ENCODE measurements around the gene ROR2.
"Not testable (repeated sequence)": the region's sequence is repeated elsewhere in the genome, so short reads cannot be mapped to it uniquely, and the experiment has no call there.

Gene ROR2

DNA sequence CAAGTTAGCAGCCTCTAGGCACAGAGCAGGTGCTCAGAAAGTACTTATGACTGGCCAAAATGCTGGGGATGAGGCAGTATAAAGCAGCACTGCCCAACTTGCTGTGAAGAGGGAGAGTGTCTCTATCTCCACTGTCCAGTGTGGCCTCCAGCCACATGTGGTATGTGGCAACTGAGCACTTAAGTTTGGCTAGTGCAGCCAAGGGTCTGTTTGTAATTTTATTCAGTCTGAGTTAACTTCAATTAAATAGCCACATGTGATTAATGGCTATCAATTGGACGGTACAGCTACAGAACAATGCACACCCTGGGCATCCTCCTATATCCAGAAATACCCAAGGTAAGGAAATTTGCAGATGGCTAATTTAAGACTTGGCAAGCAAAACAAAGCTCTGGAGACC is 26.9 kb downstream of the ROR2 start:
- no peak for DNase-seq (ENCODE audit: low read depth in 3 of 3)

DNA sequence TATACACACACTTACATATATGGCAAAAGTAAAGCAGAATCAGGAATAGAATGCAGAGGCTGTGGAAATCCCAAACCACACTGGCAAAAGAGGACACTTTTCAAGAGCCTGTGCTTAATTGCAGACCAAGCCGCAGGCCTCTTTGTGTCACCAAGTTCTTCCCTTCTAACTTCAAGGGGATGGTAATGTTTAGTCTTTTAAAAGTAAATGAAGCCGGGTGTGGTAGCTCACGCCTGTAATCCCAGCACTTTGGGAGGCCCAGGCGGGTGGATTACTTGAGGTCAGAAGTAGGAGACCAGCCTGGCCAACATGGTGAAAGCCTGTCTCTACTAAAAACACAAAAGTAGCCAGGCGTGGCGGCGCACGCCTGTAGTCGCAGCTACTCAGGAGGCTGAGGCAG is 28.7 kb downstream of the ROR2 start:
- DNase-seq (ENCODE audit: low read depth in 3 of 3): no peak

DNA sequence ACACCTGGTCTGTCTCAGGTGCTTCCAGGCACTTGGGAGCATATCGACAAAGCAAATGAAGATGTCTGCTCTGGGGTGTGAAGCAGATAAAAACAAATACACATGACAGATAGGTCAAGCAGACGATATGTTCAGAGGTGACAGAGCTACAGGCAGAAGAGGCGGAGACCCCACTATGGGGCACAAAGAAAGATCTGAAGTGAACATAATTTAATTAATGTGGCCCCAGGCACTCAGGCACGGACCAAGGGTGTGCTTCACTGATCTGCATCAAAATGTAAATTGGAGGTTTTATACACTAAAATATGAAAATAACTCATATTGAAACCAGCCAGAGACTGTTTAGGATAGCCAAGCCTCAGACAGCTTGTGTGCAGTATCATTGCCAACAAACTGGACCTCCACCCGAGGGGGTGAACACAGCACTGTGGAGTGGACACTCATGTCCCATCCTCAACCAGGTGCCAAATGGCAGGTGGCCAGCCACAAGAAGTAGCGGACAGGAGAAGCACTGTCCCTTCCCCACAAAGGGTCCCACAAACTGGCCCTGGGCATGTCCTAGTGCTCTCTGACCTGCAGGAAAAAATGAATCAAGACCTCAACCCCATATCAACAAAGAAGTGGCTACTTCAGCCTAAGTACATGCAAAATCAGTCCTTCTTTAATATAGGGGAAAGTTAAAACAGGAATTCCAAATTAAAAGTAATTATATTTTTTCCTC is 29.2 kb downstream of the ROR2 start:
- DNase-seq (ENCODE audit: low read depth in 3 of 3): no peak

DNA sequence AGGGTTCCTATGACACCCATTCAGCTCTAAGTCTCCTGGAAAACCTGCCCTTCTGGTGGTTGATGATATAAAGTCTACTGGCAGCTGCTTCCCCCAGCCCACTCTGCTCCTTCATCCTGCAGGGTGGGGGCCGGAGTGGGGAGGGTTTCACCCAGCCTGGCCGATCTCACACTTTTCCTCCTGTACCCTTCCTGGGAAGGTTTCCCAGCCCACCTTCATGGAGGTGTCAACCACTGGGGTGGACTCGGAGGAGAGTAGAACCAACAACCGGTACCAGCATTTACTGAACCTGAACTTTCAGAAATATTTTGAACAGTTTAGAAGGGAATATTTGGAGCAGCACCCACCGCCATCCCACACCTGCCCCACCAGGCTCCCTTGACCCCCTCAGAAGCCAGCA is 30.4 kb downstream of the ROR2 start:
- DNase-seq (ENCODE audit: low read depth in 3 of 3): no peak

DNA sequence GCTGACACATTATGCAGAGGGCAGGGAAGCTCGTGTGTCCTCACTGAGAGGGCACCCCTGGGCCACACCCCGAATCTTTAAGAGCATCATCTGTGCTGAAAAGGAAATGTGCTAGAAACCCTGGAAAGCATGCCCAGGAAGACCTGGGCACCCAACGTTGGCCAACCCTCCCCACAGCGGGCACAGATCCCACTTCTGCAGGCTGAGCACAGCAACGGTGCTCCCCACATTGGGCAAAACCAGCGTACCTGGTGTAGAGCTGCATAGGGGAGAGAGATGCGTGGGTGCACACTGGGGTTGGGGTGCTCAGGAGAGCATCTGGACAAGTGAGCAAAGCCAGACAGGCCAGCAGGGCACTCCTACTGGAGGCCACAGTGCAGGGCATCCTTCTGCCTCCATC is 32.6 kb downstream of the ROR2 start:
- DNase-seq (ENCODE audit: low read depth in 3 of 3): no peak

DNA sequence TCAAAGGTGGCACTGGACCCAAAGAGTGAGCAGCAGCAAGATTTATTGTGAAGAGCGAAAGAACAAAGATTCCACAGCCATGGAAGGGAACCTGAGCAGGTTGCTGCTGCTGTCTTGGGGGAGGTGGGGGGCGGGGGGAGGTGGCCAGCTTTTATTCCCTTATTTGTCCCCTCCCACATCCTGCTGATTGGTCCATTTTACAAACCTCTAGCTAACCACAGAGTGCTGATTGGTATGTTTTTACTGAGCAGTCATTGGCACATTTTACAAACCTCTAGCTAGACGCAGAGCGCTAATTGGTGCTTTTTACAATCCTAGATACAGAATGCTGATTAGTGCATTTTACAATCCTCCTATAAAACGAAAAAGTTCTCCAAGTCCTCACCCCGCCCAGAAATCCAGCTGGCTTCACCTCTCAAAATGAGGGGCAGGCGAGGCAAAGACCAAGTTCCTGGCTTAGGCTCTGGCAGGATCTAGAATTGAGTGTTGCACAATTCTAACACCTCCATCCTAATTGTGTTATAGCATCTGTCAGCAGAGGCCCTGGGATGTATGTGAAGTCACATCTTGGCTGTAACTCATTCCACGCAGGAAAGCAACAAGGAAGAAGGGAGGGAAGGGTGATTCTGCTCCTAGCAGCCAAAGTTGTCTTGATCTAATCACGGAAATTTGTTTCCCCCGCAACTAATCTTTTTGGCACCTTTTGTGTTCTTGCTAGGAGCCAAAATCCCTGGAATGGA is 34.3 kb downstream of the ROR2 start:
- no peak for DNase-seq (ENCODE audit: low read depth in 3 of 3)

DNA sequence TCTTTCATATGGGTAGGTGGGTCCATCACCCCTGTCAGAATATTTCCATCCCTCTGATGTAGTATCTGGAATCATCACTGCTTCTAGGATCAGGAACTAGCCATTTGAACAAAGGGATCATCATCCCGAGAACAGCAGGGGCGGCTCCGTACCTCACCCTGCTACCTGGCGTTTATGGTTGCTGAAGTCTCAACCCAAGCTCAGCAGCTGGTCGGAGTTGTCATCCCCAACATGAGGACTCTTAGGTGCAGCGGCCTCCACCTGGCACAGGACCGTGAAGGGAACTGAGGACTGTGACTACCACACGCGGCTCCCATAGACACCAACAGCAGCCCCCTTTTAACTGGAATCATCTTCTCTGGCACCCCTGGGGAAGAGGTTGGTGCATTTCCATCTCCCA is 35.1 kb downstream of the ROR2 start:
- no peak for DNase-seq (ENCODE audit: low read depth in 3 of 3)

DNA sequence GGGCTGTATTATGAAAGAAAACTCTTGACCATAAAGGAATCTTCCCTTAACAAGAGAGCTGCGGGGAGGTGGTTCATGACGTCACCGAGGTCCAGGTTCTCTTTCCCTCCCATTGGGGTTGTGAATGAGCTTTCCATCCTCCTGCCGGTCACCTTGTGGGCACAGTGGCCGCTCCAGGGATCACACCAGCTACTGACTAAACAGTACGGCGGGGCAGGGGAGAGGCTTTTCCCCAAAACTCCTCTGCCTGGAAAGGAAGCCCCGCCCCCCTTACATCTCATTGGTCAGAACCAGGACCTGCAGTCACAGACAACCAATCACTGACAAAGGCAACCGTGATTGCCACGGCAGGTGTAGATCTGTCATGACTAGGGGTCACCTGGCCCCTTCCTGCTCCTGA is 35.6 kb downstream of the ROR2 start:
- no peak for DNase-seq (ENCODE audit: low read depth in 3 of 3)

DNA sequence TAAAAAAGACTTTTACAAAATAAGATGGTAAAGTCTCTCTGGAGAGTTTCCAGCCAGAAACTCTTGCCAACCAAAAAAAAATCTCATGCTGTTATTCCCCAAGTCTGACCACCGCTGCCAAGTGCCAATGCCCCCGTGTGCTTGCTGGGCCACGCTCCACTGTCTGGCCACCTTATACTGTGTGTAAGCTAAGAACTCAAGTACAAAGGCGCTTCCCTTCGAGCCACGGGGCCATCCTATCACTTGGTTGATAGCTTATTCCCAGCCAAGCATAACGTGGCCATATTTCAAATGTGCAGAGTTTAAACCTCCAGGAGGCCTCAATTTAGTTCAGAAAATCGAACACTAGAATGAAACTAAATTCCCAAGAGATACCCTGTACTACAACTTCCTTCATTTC is 36.0 kb downstream of the ROR2 start:
- no peak for DNase-seq (ENCODE audit: low read depth in 3 of 3)

DNA sequence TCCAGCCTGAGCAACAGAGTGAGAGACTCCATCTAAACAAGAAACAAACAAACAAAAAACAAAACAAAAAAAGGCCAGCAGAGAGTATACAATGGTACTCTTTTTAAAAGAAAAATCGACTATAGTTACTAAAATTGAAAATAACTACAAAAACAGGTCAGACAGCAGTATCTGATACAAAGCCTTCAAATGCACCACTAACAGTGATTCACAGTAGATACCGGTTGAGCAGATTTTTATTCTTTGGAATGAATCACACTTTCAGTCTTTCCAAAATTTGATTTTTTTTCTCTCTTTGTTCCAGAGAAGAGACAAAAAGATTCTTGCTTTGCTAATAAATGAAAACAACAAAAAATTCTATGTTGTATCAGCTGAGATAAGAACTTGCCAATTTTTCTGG is 36.9 kb downstream of the ROR2 start:
- no peak for DNase-seq (ENCODE audit: low read depth in 3 of 3)

DNA sequence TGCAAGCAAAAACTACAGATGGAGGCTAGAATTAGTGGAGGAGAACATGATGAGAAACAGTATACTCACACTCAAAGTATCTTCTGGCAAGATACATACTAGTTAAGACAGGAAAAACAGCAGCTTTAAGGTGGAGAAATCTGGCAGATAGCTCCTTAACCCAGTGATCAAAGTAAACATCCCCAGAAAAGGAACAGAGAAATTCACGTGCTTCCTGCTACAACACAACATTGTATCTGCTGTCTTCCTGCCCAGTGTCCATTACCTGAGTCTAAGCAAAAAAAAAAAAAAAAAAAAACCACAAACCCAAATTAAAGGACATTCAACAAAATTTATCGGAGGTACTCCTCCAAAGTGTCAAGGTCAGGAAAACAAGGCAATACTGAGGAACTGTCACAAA is 38.4 kb downstream of the ROR2 start:
- DNase-seq (ENCODE audit: low read depth in 3 of 3): no peak

DNA sequence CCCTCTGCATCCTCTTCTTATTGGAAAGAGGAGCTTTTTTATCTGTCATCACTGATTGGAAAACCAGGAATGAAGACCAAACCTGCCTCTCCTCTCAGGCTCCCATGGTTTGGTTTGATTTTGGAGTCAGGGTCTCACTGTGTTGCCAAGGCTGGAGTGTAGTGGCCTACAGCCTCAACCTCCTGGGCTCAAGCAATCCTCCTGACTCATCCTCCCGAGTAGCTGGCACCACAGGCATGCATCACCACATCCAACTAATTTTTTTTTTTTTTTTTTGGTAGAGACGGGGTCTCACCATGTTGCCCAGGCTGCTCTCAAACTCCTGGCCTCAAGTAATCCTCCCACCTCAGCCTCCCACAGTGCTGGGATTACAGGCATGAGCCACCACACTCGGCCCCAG is 40.8 kb downstream of the ROR2 start:
- not testable (repeated sequence) for DNase-seq (ENCODE audit: low read depth in 3 of 3)

DNA sequence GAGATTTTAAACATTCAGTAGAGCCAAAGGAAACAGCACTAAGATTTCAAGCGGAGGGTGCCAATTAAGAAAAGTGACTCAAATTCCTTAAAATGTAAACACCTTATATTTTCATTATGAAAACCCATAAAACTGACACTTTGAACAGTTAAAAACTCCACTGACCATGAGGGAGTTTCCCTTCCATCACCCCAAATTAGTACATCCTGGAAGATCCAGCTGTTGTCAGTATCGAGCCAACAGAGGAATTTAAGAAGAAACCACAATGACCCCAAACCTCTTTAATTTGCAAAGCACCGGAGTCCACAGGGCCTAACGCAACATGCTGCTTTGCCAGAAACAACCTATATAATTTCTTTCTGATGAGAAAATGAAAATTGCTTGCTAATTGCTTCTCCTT is 41.3 kb downstream of the ROR2 start:
- no peak for DNase-seq (ENCODE audit: low read depth in 3 of 3)

DNA sequence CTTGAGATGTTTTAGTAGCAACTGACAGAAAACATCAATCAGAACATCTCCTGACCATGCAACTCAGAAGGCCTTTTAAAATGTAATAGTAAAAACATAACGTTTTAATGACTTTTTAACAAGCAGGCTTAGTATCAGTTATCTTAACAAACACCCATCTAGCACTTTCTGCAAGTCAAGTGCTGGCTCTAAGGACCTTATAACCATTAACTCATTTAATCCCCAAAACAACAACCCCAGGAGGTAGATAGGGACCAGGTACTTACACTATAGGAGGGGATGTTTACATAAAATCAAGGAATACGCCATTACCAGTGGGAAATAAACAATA is 41.8 kb downstream of the ROR2 start:
- no peak for DNase-seq (ENCODE audit: low read depth in 3 of 3)

DNA sequence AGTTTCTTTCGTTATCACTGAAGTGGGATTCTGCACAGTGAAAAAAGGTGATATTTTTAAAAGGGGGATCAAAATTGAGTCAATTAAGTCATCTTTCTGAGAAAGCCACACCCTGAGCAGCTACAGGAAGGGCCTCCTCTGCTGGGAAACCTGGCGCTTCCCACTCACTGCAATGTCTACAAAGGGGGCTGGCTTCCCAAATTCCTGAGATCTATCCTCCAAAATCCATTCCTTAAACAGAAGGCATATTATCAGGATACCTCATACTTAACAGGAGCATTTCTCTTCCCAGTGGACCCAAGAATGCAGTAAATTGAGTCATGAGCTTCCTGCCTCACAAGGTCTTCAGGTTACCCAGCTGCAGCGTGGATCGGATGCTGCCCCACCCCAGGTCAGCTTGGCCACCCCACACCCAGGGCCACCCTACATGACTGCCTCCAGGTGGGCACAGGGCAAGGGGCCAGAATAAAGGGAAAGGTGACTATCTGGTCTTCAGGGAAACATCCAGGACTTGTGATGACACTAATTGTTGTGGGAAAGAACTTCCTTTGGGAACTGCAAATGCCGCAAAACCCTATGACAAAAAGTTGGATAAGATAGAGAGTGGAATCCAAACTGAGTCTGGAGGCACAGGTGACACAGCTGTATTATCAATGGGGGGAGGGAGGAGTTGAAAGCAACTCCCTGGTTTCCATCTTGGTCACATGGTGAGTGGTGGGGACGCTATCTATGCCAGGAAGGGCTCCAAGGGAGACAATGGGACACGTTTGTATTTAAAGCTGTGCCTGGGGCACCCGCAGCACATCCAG is 42.3 kb downstream of the ROR2 start:
- no peak for DNase-seq (ENCODE audit: low read depth in 3 of 3)

DNA sequence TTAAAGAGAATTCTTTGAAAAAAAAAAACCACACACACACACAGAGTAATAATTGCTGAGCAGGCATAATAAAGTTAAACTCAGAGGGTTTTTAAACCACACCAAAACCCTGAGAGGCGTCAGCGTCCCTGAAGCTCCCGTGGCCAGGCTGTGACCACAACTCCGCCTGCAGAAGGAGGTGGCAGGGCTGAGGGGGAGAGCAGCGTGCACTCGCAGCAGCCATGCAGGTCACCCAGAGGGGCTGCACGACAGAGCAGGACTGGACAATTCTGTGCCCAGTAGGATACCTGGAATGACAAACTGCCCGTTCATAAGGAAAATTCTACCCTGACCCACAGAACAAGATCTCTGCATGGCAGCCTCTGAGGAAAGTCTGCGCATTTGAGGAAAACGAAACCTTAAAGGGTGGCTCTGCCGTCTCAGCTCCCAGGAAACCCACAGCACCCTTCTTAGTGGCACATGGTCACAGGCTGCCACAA is 44.0 kb downstream of the ROR2 start:
- DNase-seq (ENCODE audit: low read depth in 3 of 3): peak in 1 of 3 experiments; percentile 4

DNA sequence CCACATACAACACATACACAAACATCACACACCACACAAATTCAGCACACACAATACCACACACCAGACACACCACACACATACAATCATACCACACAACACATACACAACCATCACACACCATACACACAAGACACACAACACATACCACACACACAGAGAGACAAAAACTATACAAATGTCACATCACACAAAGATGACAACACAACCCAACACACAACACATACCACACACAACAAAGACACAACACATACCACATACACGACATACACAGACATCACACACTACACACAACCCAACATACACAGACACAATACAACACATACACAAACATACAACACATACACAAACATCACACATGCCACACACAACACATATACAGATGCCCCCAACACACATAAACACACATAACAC is 44.8 kb downstream of the ROR2 start:
- no peak for DNase-seq (ENCODE audit: low read depth in 3 of 3)

DNA sequence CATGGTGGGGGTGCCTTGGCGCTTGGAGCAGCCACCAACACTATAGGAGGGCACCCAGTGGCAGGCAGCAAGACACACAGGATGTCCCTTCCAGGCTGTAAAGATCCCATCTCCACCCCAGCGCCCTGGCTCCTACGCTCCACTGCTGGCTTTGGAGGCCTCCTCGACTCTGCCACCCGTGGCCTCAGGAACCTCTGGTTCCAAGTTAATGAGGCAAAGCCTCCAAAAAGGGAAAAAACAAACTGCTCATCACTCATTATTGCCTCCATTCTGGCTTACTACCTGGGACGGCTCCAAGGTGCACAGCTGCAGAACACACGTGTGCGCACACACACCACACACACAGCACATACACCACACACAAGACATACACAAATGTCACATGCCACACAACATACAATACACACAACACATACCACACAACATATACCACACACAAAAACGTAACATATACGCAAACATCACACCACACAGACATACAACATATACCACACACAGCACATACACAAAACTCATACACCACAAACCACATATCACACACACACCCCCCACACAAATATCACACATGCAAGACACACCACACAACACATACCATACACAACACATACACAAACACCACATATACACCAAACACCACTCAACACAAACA is 45.3 kb downstream of the ROR2 start:
- no peak for DNase-seq (ENCODE audit: low read depth in 3 of 3)

DNA sequence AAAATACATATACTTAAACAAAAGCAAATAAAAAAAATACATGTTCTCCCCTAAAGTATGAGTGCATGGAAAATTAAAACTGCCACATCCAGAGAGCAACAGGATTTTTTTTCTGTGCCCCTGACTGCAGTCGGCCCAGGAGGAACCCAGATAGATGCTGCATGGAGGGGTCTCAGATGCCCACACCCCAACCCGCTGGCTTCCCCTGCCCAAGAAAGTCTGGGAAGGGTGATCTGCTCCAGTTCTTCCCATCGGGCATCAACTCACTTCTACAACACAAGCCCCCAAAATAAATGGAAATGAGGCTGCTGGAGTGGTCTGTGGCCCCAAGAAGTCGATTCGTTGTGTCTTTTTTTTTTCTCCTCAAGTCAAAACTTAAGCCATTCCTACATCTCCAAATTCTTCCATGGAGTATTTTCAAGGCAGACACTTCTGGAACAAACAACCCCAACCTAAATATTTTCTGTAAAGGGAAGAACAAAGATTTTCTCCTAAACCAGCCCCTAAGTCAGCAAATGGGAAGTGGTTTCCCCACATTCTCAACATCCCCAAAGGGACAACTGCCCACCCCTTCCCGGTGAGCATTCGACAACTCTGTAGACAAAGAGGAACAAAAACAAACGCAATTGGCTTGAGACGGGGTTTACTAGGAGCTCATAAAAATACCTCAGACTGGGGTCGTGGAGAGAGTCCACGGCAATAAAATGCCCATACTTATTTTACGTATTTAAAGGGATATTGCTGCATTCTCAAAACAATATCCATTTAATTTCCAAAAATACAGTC is 46.7 kb downstream of the ROR2 start:
- no peak for DNase-seq (ENCODE audit: low read depth in 3 of 3)

DNA sequence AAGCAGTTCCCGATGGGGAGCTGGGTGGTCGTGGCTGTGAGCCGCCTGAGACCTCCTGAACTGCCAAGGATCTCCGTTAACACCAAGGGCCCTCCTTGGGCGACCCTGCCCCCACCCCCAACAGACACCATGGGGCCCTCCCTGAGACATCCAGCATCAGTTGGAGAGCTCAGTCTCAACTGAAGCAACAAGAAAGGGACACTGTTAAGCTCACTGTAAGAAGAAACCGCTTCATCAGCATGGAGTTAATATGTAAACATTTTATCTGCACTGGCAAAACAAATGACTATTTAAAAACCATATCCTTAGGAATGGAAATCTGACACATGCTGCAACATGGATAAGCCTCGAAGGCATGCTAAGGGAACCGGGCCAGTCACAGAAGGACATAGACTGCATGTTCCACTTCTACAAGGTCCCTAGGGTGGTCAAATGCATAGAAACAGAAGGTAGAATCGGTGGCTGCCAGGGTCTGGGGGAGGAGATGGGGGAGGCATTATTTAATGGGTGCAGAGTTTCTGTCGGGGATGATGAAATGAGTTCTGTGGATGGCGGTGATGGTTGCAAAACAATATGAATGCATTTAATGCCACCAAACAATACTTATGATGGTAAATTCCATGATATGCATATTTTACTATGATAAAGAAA is 47.4 kb downstream of the ROR2 start:
- no peak for DNase-seq (ENCODE audit: low read depth in 3 of 3)

DNA sequence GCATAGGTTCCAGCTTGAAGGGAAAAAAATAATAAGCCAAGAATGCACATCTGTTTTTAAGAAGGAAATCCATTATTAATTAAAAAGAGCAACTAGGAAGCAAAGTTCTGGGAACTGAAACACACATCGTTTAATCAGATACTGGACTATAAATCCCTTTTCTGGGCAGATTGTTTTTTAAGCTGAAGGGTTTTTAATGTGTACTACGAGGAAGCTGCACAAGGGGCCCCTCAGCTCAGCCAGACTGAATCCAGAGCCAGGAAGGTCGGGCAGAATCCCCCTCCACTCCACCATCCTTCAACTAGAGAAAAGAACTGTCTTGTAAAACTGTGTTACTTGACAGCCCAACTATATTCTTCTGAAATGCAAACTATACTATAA is 49.2 kb downstream of the ROR2 start:
- no peak for DNase-seq (ENCODE audit: low read depth in 3 of 3)

All from stimulated activated CD4-positive, alpha-beta T cell treated with anti-CD3 and anti-CD28 coated beads, TNF-alpha, amount 100 ng/mL, for 4 hours (primary cell).